HT-29 (cell line): ENCODE data around the gene CHN2. TPM values are rescaled to one million over a fixed set of nuclear protein-coding genes. Genes with fewer than 3 reads are reported as not detected.
A peak's percentile ranks its signal among the peaks of the same experiment; 100 is the strongest.

Experiments used
- DNase-seq: peaks from one replicate; pipeline ENCODE4 v3.0.0-alpha.2; 2015; ENCODE audit warnings: low spot score
- total RNA-seq: library from RNA; depleted of rRNA; stranded (reverse); fragments of >200 nt; shearing (Covaris generic); gene quantifications from 2 replicates; pipeline ENCODE4 v1.2.3, GENCODE V29; 2014

Gene CHN2
- total RNA-seq, 1 experiment from 2014 or later = 4.3 TPM

- DNase-seq = no peak
Observed at GRCh38 chr7:29463504-29464158, 269.1 kb downstream of the CHN2 start.

- DNase-seq = no peak
Observed at GRCh38 chr7:29464753-29465152, 270.2 kb downstream of the CHN2 start.

- no peak for DNase-seq
Observed at GRCh38 chr7:29467193-29467926, 272.8 kb downstream of the CHN2 start.

- no peak for DNase-seq
Observed at GRCh38 chr7:29468196-29468595, 273.6 kb downstream of the CHN2 start.

GRCh38 chr7:29469281-29469680 lies 274.7 kb downstream of the CHN2 start:
- DNase-seq = no peak

- DNase-seq = no peak
Observed at GRCh38 chr7:29469976-29470557, 275.5 kb downstream of the CHN2 start.

- peak; percentile 50 for DNase-seq
Observed at GRCh38 chr7:29471444-29472138, 277.0 kb downstream of the CHN2 start.

GRCh38 chr7:29476916-29477315 lies 282.3 kb downstream of the CHN2 start:
- DNase-seq = no peak

DNA sequence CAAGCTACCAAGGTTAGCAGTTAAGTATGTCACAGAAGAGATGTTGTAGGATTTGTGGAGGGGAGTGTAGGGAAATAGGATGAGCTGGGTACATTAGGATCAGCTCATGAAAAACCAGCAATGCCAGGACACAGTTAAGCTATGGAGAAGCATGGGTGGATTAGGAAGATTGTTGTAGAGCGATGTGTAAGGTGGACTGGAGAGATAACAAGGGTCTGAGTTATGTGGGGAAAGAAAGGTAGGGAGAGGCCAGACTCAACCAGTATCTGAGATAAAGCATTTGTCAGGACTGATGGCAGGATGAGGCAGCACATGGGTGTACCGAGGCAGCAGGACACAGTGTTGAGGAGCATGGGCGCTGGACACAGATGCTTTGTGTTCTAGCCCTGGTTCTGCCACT lies 283.7 kb downstream of the CHN2 start:
- DNase-seq = no peak

GRCh38 chr7:29478687-29479240 lies 284.2 kb downstream of the CHN2 start:
- no peak for DNase-seq

DNA sequence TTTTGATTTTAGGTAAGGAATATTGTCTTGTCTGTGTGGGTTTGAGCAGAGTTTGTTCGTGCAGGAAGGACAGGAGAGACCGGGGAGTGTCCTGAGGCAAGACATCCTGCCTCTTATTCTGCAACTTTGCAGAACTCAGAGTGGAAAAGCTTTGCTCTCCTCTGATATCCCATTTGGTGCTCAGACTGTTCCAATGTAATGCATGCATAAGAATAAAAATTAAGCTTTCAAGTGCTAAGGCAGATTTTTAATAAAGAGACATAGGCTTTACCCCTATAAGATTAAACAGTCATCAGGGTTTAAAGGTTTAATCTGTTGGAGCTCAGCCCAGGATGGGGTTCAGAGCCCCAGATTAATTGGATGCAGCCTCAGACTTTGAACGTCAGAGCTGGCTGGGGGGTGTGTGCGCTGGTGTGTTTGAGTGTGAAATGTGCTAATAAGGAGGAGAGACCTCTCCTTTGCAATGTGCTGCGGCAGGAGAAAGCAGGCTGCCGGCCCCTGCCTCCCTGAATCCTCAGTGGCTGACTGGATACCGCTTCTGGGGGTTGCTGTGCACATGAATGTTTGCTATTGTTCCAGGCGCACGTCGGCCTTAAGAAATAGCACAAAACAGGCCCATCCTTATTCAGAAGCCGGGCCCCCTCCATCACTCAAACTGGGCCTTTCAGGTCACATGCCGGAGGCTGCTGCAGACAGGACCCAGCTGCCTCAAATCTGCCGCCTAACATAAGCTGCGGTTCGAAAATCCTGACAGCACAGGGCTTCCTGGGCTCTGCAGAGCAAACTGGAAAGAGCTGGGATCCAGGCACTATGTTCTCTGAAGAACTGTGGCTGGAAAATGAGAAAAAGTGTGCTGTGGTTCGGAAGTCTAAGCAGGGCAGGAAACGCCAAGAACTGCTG lies 285.0 kb downstream of the CHN2 start:
- DNase-seq = no peak

DNA sequence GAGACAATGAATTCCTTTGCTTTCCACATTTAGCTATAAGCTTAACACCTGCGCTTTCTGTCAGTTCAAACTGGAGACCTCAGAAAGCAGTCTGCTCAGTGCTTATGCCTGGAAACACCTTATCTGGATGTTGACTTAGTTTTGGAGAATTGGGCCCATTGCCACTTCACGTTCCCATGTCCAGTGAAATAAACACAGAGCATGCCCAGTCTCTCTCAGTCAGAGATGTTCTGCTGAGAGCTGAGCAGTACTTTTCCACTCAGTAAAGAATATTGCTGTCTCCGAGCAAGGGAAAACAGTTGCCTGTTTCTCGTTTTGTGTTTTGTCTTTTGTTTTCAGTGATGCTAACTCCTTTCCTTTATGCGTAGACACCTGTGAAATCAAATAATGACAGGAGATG lies 285.9 kb downstream of the CHN2 start:
- no peak for DNase-seq

DNA sequence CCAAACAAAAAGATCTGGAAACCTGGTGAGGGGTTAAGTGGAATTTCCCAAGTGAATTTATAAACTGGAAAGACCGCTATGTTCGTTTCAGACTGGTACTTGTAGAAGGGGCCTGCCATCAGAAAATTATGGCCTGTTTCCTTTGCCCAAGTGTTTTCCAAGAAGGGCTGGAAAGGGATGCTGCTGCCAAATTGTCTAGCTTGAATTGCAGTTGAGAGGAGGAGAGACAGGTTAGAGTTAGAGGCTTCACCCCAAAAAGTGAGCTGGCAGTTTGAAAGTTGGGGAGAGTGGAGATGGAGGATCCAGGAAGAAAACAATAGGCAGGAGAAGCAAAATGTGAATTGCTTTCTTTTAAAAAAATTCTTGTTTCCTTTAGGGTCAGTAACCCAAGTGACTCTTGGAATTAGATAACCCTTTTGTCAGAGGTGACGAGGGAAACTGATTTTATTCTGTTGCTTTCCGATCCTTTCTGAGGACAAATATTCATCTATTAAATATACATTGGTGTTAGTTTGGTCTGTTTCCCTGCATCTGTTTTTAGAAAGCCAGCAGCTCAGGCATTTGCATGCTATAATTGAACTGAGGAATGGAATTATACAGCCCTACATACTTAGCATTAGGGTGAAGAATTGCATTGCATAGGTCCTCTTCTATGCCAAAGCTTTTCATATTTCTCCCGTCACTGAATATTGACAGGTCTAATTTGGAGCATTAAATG lies 286.5 kb downstream of the CHN2 start:
- no peak for DNase-seq

- DNase-seq = no peak
Observed at GRCh38 chr7:29482056-29482455, 287.5 kb downstream of the CHN2 start.

DNA sequence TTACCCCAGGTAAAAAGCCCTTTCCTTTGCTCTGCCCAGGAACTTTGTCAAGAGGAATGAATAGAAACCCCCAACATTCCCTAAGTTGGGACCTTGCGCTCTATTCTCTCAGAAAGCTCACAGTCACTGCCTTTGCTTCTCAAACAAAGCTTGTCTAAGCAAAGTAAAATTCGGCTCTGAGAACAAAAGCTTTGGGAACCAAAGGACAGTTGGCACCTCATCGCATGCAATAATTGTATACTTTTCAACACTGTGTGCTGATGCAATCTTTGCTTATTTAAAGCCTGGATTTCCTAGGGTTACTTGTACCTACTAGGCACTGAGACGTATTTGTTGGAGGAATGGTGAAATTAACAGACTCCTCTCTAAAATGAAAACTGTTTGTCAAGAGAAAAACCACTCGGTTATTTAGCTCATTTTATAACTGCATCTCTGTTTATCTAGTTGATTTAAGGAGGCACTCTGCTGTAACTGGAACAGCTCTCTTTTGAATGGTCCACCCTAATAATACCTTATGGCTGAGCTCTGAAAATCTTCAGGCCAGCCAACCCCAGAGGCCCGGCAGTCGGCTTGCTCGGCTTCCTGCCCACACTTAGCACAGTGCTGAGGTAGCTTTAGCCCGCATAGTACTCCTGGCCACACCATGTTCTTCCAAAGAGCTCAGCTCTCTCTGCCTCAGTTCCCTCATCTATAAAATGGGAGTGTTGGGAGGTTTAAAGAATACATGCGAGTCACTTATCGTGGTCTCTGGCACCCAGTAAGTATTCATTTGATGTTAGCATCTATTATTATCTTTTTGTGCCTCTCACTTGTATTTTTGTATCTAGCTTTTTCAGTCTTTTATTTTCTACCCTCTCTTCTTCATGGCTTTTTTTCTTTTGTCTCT lies 288.9 kb downstream of the CHN2 start:
- no peak for DNase-seq

DNA sequence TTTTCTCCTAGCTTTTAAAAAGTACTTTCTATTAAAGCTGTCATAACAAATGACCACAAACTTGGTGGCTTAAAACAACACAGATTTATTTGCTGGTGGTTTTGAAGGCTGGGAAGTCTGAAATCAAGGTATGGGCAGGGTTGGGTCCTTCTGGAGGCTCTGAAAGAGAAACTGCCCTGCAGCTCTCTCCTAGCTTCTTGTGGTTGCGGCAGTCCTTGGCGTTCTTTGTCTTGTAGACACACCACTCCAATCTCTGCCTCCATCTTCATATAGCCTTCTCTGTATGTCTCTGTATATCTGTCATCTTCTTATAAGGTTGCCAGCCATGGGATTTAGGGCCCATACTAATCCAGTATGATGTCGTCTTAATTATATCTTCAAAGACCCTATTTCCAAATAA lies 289.7 kb downstream of the CHN2 start:
- DNase-seq = no peak

- DNase-seq = no peak
Observed at GRCh38 chr7:29485339-29486190, 291.0 kb downstream of the CHN2 start.

DNA sequence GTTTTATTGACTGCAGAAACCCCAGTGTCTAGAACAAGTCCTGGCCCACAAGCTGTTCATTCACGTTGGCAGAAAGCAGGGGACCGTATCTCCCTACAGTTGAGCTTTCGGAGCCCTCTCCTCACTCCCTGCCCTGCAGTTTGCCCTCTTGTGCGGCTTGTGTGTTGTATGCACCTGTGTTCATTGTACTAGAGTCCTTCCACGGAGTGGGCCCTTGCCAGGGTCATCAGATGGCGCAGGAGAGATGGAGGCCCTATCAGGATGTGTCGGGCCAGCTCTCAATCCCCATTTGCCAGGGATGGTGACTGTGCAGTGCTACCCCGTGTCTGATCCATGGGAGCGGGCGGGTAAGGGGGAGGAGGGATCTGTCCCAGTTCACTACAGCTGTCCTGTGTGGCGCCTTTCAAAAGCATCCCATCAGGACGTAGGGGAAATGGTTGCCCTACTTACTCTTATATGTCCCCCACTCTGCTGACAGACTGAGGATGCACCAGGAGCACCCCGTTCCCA lies 291.7 kb downstream of the CHN2 start:
- no peak for DNase-seq
